Measurements from ENCODE around the gene PCDHGA1. TPM values are rescaled to one million over a fixed set of nuclear protein-coding genes. Genes with fewer than 3 reads are reported as not detected.
A peak's percentile ranks its signal among the peaks of the same experiment; 100 is the strongest.

PCDHGA1 gene
- polyA plus RNA-seq, 3 donors: not detected

DNA sequence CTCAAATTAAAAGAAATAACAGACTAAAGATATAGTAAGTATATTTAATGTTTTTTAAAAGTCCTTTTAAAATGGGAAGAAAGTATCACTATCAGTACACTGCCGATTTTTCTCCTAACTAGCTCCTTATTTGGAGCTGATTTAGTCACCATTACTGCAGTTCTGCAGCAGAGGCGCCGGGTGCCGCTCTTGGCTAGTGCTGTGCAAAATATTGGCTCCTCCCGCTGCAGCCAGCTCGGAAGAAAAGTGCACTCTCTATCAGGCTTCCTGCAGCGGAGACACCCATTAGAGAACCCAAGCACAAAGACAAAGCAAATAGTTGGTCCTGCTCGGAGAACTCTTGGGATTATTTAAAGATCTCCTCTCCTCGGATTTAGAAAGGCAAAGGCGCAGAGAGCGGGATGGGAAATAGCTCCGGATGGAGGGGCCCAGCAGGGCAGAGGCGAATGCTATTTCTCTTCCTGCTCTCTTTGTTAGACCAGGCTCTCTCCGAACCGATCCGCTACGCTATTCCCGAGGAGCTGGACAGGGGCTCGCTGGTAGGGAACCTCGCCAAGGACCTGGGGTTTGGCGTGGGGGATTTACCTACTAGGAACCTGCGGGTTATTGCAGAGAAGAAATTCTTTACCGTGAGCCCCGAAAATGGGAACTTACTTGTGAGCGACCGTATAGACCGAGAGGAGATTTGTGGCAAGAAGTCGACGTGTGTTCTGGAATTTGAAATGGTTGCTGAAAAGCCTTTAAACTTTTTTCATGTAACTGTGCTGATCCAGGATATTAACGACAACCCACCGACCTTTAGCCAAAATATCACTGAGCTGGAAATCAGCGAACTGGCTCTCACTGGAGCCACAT lies 39.9 kb downstream of the PCDHGA1 start, which contains the start of gene PCDHGB3:
Gene PCDHGB3, plus strand, starts transcription at position 249 of the 855 bp plus-strand sequence. Its CDS starts 153 bp downstream, at position 402.
- H3K4me3 Mint-ChIP-seq: peak within 1 kb of the TSS; percentile 68 to 88
- TF ChIP-seq, protein P1, sequence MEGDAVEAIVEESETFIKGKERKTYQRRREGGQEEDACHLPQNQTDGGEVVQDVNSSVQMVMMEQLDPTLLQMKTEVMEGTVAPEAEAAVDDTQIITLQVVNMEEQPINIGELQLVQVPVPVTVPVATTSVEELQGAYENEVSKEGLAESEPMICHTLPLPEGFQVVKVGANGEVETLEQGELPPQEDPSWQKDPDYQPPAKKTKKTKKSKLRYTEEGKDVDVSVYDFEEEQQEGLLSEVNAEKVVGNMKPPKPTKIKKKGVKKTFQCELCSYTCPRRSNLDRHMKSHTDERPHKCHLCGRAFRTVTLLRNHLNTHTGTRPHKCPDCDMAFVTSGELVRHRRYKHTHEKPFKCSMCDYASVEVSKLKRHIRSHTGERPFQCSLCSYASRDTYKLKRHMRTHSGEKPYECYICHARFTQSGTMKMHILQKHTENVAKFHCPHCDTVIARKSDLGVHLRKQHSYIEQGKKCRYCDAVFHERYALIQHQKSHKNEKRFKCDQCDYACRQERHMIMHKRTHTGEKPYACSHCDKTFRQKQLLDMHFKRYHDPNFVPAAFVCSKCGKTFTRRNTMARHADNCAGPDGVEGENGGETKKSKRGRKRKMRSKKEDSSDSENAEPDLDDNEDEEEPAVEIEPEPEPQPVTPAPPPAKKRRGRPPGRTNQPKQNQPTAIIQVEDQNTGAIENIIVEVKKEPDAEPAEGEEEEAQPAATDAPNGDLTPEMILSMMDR (IDR thresholded peaks at IDR 0.05): no peak
- Histone ChIP-seq H4K20me1 (ENCODE audit: insufficient read depth, low read length) (no peaks in the 10 kb centered on the region), H3K27me3 (ENCODE audit: control insufficient read depth in 2 of 2, insufficient read depth in 2 of 2, low read length in 2 of 2) (peaks cover 44 to 100% of the 10 kb centered on the region in 2 donors), H3K79me2 (ENCODE audit: insufficient read depth, low read length) (no peaks in the 10 kb centered on the region), H3K4me2 (replicated peaks; ENCODE audit: extremely low read depth, low read length, poor library complexity, severe bottlenecking) (peak within 1 kb of the TSS; percentile 58), H3K9ac (ENCODE audit: insufficient read depth, low read length, poor library complexity, severe bottlenecking) (no peak within 1 kb of the TSS), H2AFZ (ENCODE audit: insufficient read depth, low read depth, low read length, poor library complexity, severe bottlenecking) (no peak within 1 kb of the TSS), H3K4me1 (ENCODE audit: control insufficient read depth in 1 of 2, insufficient read depth in 2 of 2, low read length in 2 of 2) (no peaks in the 10 kb centered on the region), H3K36me3 (replicated peaks in 1 of 2; ENCODE audit: control insufficient read depth in 1 of 2, insufficient read depth in 2 of 2, low read length in 2 of 2) (no peaks in the 10 kb centered on the region), H3K27ac (ENCODE audit: low read depth in 1 of 2, low read length in 2 of 2) (no peak within 1 kb of the TSS), H3K9me3 (replicated peaks in 1 of 2; ENCODE audit: control insufficient read depth in 1 of 2, insufficient read depth in 1 of 2, low read length in 2 of 2) (peaks cover 59 to 66% of the 10 kb centered on the region in 2 donors), H3K4me3 (replicated peaks in 1 of 3; ENCODE audit: low read depth in 2 of 3, low read length in 3 of 3) (peak within 1 kb of the TSS in 2 of 3 experiments; percentile 8 to 53)
- intact Hi-C loops (cut with micrococcal nuclease): no loop called here
- peaks cover 60 to 78% (median 75%) of the 10 kb centered on the region in 3 donors for H3K27me3 Mint-ChIP-seq (ENCODE audit: low read depth in 3 of 3)
- DNase-seq: no peak
- H3K27ac Mint-ChIP-seq: no peak within 1 kb of the TSS
- 19% methylated on average over 30 of the region's 32 CpGs for WGBS (ENCODE audit: insufficient coverage)
- H3K9me3 Mint-ChIP-seq: peaks cover 44 to 79% (median 68%) of the 10 kb centered on the region in 7 donors
- H3K36me3 Mint-ChIP-seq: peaks cover 6 to 12% of the 10 kb centered on the region in 2 donors
- peaks cover 8% of the 10 kb centered on the region for H3K4me1 Mint-ChIP-seq

DNA sequence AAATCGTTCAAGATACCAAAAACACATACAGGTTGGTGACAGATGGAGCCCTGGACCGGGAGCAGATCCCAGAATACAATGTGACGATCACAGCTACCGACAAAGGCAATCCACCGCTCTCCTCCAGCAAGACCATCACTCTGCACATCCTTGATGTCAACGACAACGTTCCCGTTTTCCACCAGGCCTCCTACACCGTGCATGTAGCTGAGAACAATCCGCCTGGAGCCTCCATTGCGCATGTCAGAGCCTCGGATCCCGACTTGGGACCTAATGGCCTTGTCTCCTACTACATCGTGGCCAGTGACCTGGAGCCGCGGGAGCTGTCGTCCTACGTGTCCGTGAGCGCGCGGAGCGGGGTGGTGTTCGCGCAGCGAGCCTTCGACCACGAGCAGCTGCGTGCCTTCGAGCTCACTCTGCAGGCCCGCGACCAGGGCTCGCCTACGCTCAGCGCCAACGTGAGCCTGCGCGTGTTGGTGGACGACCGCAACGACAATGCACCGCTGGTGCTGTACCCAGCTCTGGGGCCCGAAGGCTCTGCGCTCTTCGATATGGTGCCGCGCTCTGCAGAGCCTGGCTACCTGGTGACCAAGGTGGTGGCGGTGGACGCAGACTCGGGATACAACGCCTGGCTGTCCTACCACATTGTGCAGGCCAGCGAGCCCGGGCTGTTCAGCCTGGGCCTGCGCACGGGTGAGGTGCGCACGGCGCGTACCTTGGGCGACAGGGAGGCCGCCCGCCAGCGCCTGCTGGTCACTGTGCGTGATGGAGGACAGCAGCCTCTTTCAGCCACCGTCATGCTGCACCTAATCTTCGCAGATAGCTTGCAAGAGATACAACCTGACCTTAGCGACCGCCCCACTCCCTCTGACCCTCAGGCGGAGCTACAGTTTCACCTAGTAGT lies 41.5 kb downstream of the PCDHGA1 start:
- Histone ChIP-seq H3K27me3 (ENCODE audit: control insufficient read depth in 2 of 2, insufficient read depth in 2 of 2, low read length in 2 of 2) (peaks cover 37 to 96% of the 10 kb centered on the region in 2 donors), H3K4me3 (replicated peaks in 1 of 3; ENCODE audit: low read depth in 2 of 3, low read length in 3 of 3) (no peak overlapping the region), H3K79me2 (ENCODE audit: insufficient read depth, low read length) (no peaks in the 10 kb centered on the region), H3K9ac (ENCODE audit: insufficient read depth, low read length, poor library complexity, severe bottlenecking) (no peak overlapping the region), H3K9me3 (replicated peaks in 1 of 2; ENCODE audit: control insufficient read depth in 1 of 2, insufficient read depth in 1 of 2, low read length in 2 of 2) (peaks cover 59 to 66% of the 10 kb centered on the region in 2 donors), H3K4me1 (ENCODE audit: control insufficient read depth in 1 of 2, insufficient read depth in 2 of 2, low read length in 2 of 2) (no peaks in the 10 kb centered on the region), H4K20me1 (ENCODE audit: insufficient read depth, low read length) (no peaks in the 10 kb centered on the region), H2AFZ (ENCODE audit: insufficient read depth, low read depth, low read length, poor library complexity, severe bottlenecking) (no peak overlapping the region), H3K27ac (ENCODE audit: low read depth in 1 of 2, low read length in 2 of 2) (no peak overlapping the region), H3K36me3 (replicated peaks in 1 of 2; ENCODE audit: control insufficient read depth in 1 of 2, insufficient read depth in 2 of 2, low read length in 2 of 2) (no peaks in the 10 kb centered on the region), H3K4me2 (replicated peaks; ENCODE audit: extremely low read depth, low read length, poor library complexity, severe bottlenecking) (no peak overlapping the region)
- H3K4me3 Mint-ChIP-seq: peak overlapping the region in 1 of 2 donors; percentile 59
- TF ChIP-seq, protein P1 (IDR thresholded peaks at IDR 0.05): no peak
- H3K36me3 Mint-ChIP-seq: peaks cover 6 to 11% of the 10 kb centered on the region in 2 donors
- H3K27me3 Mint-ChIP-seq (ENCODE audit: low read depth in 3 of 3): peaks cover 46 to 77% (median 72%) of the 10 kb centered on the region in 3 donors
- no peak overlapping the region for H3K27ac Mint-ChIP-seq
- intact Hi-C loops (cut with micrococcal nuclease): no loop called here
- peaks cover 8% of the 10 kb centered on the region for H3K4me1 Mint-ChIP-seq
- peaks cover 42 to 79% (median 67%) of the 10 kb centered on the region in 7 donors for H3K9me3 Mint-ChIP-seq
- 40% methylated on average over 69 of the region's 69 CpGs for WGBS (ENCODE audit: insufficient coverage)
- DNase-seq: no peak

Data from CD14-positive monocyte (primary cell).